Tibial artery (tissue), 4 donors: ENCODE results near the gene TP53I11.
A peak's percentile ranks its signal among the peaks of the same experiment; 100 is the strongest.

ENCODE experiments used
- DNase-seq, 2 donors: peaks; one replicate each; pipeline ENCODE4 v3.0.0-alpha.2; 2019
- H3K27ac ChIP-seq, 2 donors: fragments of 200-600 bp; sonication (generic) in 1 of 2; 1 replicate in 1 of 2; 2 replicates in 1 of 2; pipeline ENCODE4 v1.5.1; 2018 to 2019; ENCODE audit warnings: mild to moderate bottlenecking in 1 of 2
- H3K27me3 ChIP-seq, 2 donors: fragments of 200-600 bp; sonication (generic) in 1 of 2; one replicate each; pipeline versions ENCODE4 v1.5.1 to v1.6.0; 2016 to 2019
- H3K36me3 ChIP-seq, 3 donors: fragments of 200-600 bp; sonication (generic) in 2 of 3; one replicate each; pipeline ENCODE4 v1.5.1; 2016 to 2019; ENCODE audit warnings: mild to moderate bottlenecking in 2 of 3
- H3K4me1 ChIP-seq, 4 donors: fragments of 200-600 bp; sonication (generic) in 2 of 4; 1 replicate in 3 of 4; 2 replicates in 1 of 4; pipeline ENCODE4 v1.5.1; 2016 to 2019
- H3K4me3 ChIP-seq, 2 donors: fragments of 200-600 bp; sonication (generic) in 1 of 2; 1 replicate in 1 of 2; 2 replicates in 1 of 2; pipeline ENCODE4 v1.5.1; 2018 to 2019; ENCODE audit warnings: mild to moderate bottlenecking in 2 of 2
- H3K9me3 ChIP-seq, 3 donors: fragments of 200-600 bp; sonication (generic) in 1 of 3; one replicate each; pipeline ENCODE4 v1.5.1; 2016 to 2019
- CTCF ChIP-seq, 2 experiments: fragments of 200-600 bp in 1 of 2; fragments of 450-650 bp in 1 of 2; IDR thresholded peaks; one replicate each; pipeline ENCODE4 v1.5.1; 2017 to 2019; ENCODE audit warnings: antibody characterized with exemption in 2 of 2, mild to moderate bottlenecking in 1 of 2, moderate library complexity in 1 of 2
- intact Hi-C: fragments of 100-400 bp; cut with DNase I; formaldehyde crosslinking; loops from one replicate; pipeline ENCODE4 v1.15.0; 2023; ENCODE audit warnings: low total_unique reads

Gene TP53I11

GRCh38 chr11:44950625-44951476 lies at the start of gene TP53I11:
Gene TP53I11 (minus strand): TSS chr11:44950883. CDS start chr11:44938335, 12,548 bp downstream.
- Histone ChIP-seq H3K4me1 (peaks cover 0 to 36% (median 18%) of the 10 kb centered on the region in 4 donors), H3K36me3 (peaks cover 0 to 1% (median 0%) of the 10 kb centered on the region in 3 donors), H3K27ac (peak within 1 kb of the TSS; percentile 69 to 73), H3K4me3 (peak within 1 kb of the TSS; percentile 76 to 78), H3K9me3 (no peaks in the 10 kb centered on the region), H3K27me3 (peaks cover 0 to 4% of the 10 kb centered on the region in 2 donors)
- DNase-seq: peak; percentile 71 to 90
- TF ChIP-seq CTCF (IDR thresholded peaks at IDR 0.05): peak; percentile 47 to 62
- intact Hi-C loops: no loop called here

GRCh38 chr11:44999068-44999467 lies 48.4 kb upstream of the TP53I11 start:
- Histone ChIP-seq H3K27ac (no peak overlapping the region), H3K36me3 (no peaks in the 10 kb centered on the region), H3K27me3 (peaks cover 0 to 8% of the 10 kb centered on the region in 2 donors), H3K9me3 (no peaks in the 10 kb centered on the region), H3K4me1 (no peaks in the 10 kb centered on the region), H3K4me3 (no peak overlapping the region)
- DNase-seq: no peak
- intact Hi-C loops: no loop called here
- TF ChIP-seq CTCF (IDR thresholded peaks at IDR 0.05): no peak

- no peaks in the 10 kb centered on the region for H3K9me3 ChIP-seq
- TF ChIP-seq CTCF (IDR thresholded peaks at IDR 0.05): no peak
- no peak overlapping the region for H3K27ac ChIP-seq
- no peak overlapping the region for H3K4me3 ChIP-seq
- peaks cover 0 to 8% of the 10 kb centered on the region in 2 donors for H3K27me3 ChIP-seq
- no peak for DNase-seq
- H3K4me1 ChIP-seq: no peaks in the 10 kb centered on the region
- H3K36me3 ChIP-seq: no peaks in the 10 kb centered on the region
- intact Hi-C loops: no loop called here
Observed at GRCh38 chr11:44998051-44998450, 47.4 kb upstream of the TP53I11 start.

GRCh38 chr11:44997566-44997965 lies 46.9 kb upstream of the TP53I11 start:
- Histone ChIP-seq H3K4me3 (no peak overlapping the region), H3K4me1 (peaks cover 0 to 2% (median 0%) of the 10 kb centered on the region in 4 donors), H3K27me3 (peaks cover 0 to 8% of the 10 kb centered on the region in 2 donors), H3K36me3 (no peaks in the 10 kb centered on the region), H3K27ac (no peak overlapping the region), H3K9me3 (no peaks in the 10 kb centered on the region)
- TF ChIP-seq CTCF (IDR thresholded peaks at IDR 0.05): no peak
- intact Hi-C loops: no loop called here
- no peak for DNase-seq

- H3K27ac ChIP-seq: no peak overlapping the region
- H3K4me3 ChIP-seq: no peak overlapping the region
- intact Hi-C loops: no loop called here
- DNase-seq: no peak
- no peak for TF ChIP-seq CTCF (IDR thresholded peaks at IDR 0.05)
- no peaks in the 10 kb centered on the region for H3K9me3 ChIP-seq
- peaks cover 0 to 23% (median 13%) of the 10 kb centered on the region in 4 donors for H3K4me1 ChIP-seq
- H3K36me3 ChIP-seq: no peaks in the 10 kb centered on the region
- H3K27me3 ChIP-seq: peaks cover 0 to 8% of the 10 kb centered on the region in 2 donors
Observed at GRCh38 chr11:44994753-44995152, 44.1 kb upstream of the TP53I11 start.
